Muscle of arm (tissue), 14 donors: ENCODE data around the gene BMAL1. TPM values are rescaled to one million over a fixed set of nuclear protein-coding genes. Genes with fewer than 3 reads are reported as not detected.
"Not testable (repeated sequence)": the region's sequence is repeated elsewhere in the genome, so short reads cannot be mapped to it uniquely, and the experiment has no call there.

Experiments
- DNase-seq: peaks from one replicate; pipeline ENCODE4 v3.0.0-alpha.2; 2013
- long read RNA-seq, 11 donors: transcript quantifications; one replicate each; lab custom pipeline, GENCODE V29; 2026
- polyA plus RNA-seq, 12 donors: library from polyadenylated mRNA; unstranded; fragments of 120-200 nt; gene quantifications; one replicate each; pipeline ENCODE4 v1.2.1, GENCODE V29; 2013; ENCODE audit not compliant: insufficient read length in 12 of 12

Gene BMAL1
- polyA plus RNA-seq = 10 to 100 TPM in 5 of 12 donors, 1 to 10 TPM in 5, not detected in 2; 5.8 to 17.8 (median 10.1) TPM
- long read RNA-seq, donor 1 = 0 reads
- long read RNA-seq, donor 2 = 0 reads
- long read RNA-seq, donor 3 = 0 reads
- long read RNA-seq, donor 4 = 0 reads
- long read RNA-seq, donor 5 = 0 reads
- long read RNA-seq, donor 6 = 0 reads
- long read RNA-seq, donor 7 = 0 reads
- long read RNA-seq, donor 8, partial matches to known transcripts = 5 of 6 reads
- long read RNA-seq, donor 8, other reads (novel, unspliced or antisense) = 0 of 6 reads
- long read RNA-seq, donor 9 = 0 reads
- long read RNA-seq, donor 10 = 0 reads
- long read RNA-seq, donor 11 = 0 reads

- peak; percentile 11 for DNase-seq
These were observed at the start of gene BMAL1 for GRCh38 chr11:13277768-13278608. Gene BMAL1, plus strand, starts transcription at chr11:13277790. Its CDS starts 76,519 bp downstream, at chr11:13354309.

GRCh38 chr11:13228572-13228971 is 49.0 kb upstream of the BMAL1 start:
- no peak for DNase-seq

GRCh38 chr11:13229136-13229535 is 48.5 kb upstream of the BMAL1 start:
- no peak for DNase-seq

GRCh38 chr11:13229711-13230318 is 47.8 kb upstream of the BMAL1 start:
- DNase-seq = peak; percentile 80

- DNase-seq = no peak
These were observed 44.3 kb upstream of the BMAL1 start for GRCh38 chr11:13233173-13233745.

- no peak for DNase-seq
These were observed 41.7 kb upstream of the BMAL1 start for GRCh38 chr11:13235895-13236294.

- DNase-seq = no peak
These were observed 41.0 kb upstream of the BMAL1 start for GRCh38 chr11:13236626-13237025.

GRCh38 chr11:13237761-13238160 is 39.8 kb upstream of the BMAL1 start:
- no peak for DNase-seq

GRCh38 chr11:13238879-13239514 is 38.6 kb upstream of the BMAL1 start:
- no peak for DNase-seq

- DNase-seq = no peak
These were observed 35.0 kb upstream of the BMAL1 start for GRCh38 chr11:13242564-13242963.

- no peak for DNase-seq
These were observed 29.8 kb upstream of the BMAL1 start for GRCh38 chr11:13247606-13248296.

- DNase-seq = no peak
These were observed 28.4 kb upstream of the BMAL1 start for GRCh38 chr11:13249177-13249576.

GRCh38 chr11:13249992-13250391 is 27.6 kb upstream of the BMAL1 start:
- DNase-seq = no peak

- no peak for DNase-seq
These were observed 25.6 kb upstream of the BMAL1 start for GRCh38 chr11:13251966-13252365.

- DNase-seq = no peak
These were observed 25.2 kb upstream of the BMAL1 start for GRCh38 chr11:13252438-13252837.

GRCh38 chr11:13256216-13256615 is 21.4 kb upstream of the BMAL1 start:
- DNase-seq = no peak

- not testable (repeated sequence) for DNase-seq
These were observed 19.5 kb upstream of the BMAL1 start for GRCh38 chr11:13258061-13258460.

- no peak for DNase-seq
These were observed 18.7 kb upstream of the BMAL1 start for GRCh38 chr11:13258855-13259254.

- DNase-seq = no peak
These were observed 18.2 kb upstream of the BMAL1 start for GRCh38 chr11:13259374-13259773.

GRCh38 chr11:13260201-13260962 is 17.2 kb upstream of the BMAL1 start:
- no peak for DNase-seq
